ENCODE data around the gene HDAC10.

The HDAC10 gene

DNA sequence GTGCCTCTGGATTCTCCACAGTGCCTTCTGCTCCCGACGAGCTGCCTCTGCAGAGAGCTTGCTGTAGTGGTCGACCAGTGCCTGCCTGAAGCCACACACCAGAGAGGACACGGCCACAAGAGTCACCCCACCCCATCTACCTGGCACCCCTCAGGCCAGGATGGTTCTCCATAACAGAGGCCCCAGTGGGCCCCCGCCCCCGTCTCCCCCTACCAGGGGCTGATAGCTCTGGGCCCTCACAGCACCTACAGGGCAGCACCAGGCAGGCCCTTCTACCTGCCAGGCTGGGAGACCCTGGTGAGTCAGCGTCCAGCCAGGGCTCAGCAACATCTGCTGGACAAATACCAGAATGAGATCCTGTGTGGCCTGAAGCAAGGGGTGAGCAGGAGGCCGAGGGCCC lies 28.6 kb downstream of the HDAC10 start:
- Histone ChIP-seq H3K4me1 (ENCODE audit: control insufficient read depth in 1 of 2, insufficient read depth in 2 of 2, low read length in 2 of 2) (peaks cover 0 to 9% of the 10 kb centered on the region in 2 donors), H3K9me3 (ENCODE audit: control insufficient read depth in 1 of 2, low read length in 2 of 2) (no peaks in the 10 kb centered on the region), H3K36me3 (ENCODE audit: control insufficient read depth in 1 of 2, insufficient read depth in 2 of 2, low read length in 2 of 2) (peaks cover 36 to 85% of the 10 kb centered on the region in 2 donors), H3K4me3 (ENCODE audit: low read depth in 1 of 2, low read length in 2 of 2) (no peak overlapping the region), H3K27me3 (ENCODE audit: low read depth, low read length) (no peaks in the 10 kb centered on the region), H3K27ac (ENCODE audit: low read length) (no peak overlapping the region)

- no peaks in the 10 kb centered on the region for H3K27me3 ChIP-seq (ENCODE audit: low read depth, low read length)
- no peaks in the 10 kb centered on the region for H3K9me3 ChIP-seq (ENCODE audit: control insufficient read depth in 1 of 2, low read length in 2 of 2)
- H3K4me1 ChIP-seq (ENCODE audit: control insufficient read depth in 1 of 2, insufficient read depth in 2 of 2, low read length in 2 of 2) = peaks cover 0 to 9% of the 10 kb centered on the region in 2 donors
- H3K27ac ChIP-seq (ENCODE audit: low read length) = no peak overlapping the region
- H3K4me3 ChIP-seq (ENCODE audit: low read depth in 1 of 2, low read length in 2 of 2) = no peak overlapping the region
- H3K36me3 ChIP-seq (ENCODE audit: control insufficient read depth in 1 of 2, insufficient read depth in 2 of 2, low read length in 2 of 2) = peaks cover 38 to 86% of the 10 kb centered on the region in 2 donors
Observed at GRCh38 chr22:50221410-50222300, 29.4 kb downstream of the HDAC10 start.

DNA sequence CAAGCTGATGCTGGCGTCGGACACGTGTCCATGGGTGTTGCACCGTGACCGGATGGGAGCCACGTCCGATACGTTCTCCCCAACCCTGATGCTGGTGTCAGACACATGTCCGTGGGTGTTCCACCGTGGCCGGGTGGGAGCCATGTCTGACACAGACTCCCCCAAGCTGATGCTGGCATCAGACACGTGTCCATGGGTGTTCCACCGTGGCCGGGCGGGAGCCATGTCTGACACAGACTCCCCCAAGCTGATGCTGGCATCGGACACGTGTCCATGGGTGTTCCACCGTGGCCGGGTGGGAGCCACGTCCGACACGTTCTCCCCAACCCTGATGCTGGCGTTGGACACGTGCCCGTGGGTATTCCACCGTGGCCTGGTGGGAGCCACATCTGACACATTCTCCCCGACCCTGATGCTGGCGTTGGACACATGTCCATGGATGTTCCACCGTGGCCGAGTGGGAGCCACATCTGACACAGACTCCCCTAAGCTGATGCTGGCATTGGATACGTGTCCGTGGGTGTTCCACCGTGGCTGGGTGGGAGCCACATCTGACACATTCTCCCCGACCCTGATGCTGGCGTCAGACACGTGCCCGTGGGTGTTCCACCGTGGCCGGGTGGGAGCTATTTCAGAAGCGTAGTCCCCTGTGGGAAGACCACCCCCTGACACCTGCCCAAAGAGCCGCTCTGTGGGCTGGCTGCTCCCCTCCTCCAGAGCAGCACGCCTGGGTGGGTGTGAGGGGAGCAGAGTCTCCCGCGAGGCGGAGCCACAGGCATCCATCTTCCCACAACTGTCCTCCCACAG lies 30.3 kb downstream of the HDAC10 start:
- Histone ChIP-seq H3K27me3 (ENCODE audit: low read depth, low read length) (no peaks in the 10 kb centered on the region), H3K9me3 (ENCODE audit: control insufficient read depth in 1 of 2, low read length in 2 of 2) (no peaks in the 10 kb centered on the region), H3K36me3 (ENCODE audit: control insufficient read depth in 1 of 2, insufficient read depth in 2 of 2, low read length in 2 of 2) (peaks cover 34 to 88% of the 10 kb centered on the region in 2 donors), H3K27ac (ENCODE audit: low read length) (no peak overlapping the region), H3K4me1 (ENCODE audit: control insufficient read depth in 1 of 2, insufficient read depth in 2 of 2, low read length in 2 of 2) (peaks cover 0 to 9% of the 10 kb centered on the region in 2 donors), H3K4me3 (ENCODE audit: low read depth in 1 of 2, low read length in 2 of 2) (no peak overlapping the region)

GRCh38 chr22:50219800-50220602 lies 31.1 kb downstream of the HDAC10 start:
- no peak overlapping the region for H3K27ac ChIP-seq (ENCODE audit: low read length)
- no peaks in the 10 kb centered on the region for H3K9me3 ChIP-seq (ENCODE audit: control insufficient read depth in 1 of 2, low read length in 2 of 2)
- H3K27me3 ChIP-seq (ENCODE audit: low read depth, low read length) = no peaks in the 10 kb centered on the region
- peaks cover 0 to 9% of the 10 kb centered on the region in 2 donors for H3K4me1 ChIP-seq (ENCODE audit: control insufficient read depth in 1 of 2, insufficient read depth in 2 of 2, low read length in 2 of 2)
- peaks cover 34 to 86% of the 10 kb centered on the region in 2 donors for H3K36me3 ChIP-seq (ENCODE audit: control insufficient read depth in 1 of 2, insufficient read depth in 2 of 2, low read length in 2 of 2)
- no peak overlapping the region for H3K4me3 ChIP-seq (ENCODE audit: low read depth in 1 of 2, low read length in 2 of 2)

DNA sequence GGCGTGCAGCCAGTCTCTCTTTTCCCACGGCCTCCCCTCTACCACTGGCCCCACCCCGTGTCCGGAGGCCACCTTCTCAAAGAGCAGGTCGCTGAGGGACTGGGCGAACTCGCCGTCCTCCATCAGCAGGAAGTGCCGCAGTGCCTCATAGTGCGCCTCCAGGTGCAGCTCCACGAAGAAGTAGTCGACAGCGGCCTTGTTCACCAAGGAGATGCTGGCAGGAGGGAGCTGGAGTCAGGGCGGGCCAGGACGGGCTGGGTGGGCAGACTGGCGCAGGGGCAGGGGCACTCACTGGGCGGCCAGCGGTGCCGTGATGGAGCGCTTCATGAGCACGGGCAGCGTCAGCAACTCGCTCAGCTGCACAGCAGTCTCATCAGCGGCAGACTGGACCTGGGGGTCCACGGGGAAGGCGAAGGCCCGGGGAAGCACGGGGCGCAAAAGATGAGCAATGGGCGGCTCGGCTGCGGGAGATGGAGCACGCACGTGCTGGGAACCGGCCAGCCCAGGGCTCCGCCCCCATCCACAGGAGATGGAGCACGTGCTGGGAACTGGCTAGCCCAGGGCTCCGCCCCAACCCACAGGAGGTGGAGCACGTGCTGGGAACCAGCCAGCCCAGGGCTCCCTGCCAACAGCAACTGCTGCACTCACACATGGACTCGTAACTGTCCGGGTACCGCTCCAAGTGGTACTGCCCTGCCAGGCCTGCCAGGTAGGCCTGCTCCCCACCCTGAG lies 31.9 kb downstream of the HDAC10 start:
- Histone ChIP-seq H3K4me3 (ENCODE audit: low read depth in 1 of 2, low read length in 2 of 2) (no peak overlapping the region), H3K27me3 (ENCODE audit: low read depth, low read length) (no peaks in the 10 kb centered on the region), H3K36me3 (ENCODE audit: control insufficient read depth in 1 of 2, insufficient read depth in 2 of 2, low read length in 2 of 2) (peaks cover 34 to 87% of the 10 kb centered on the region in 2 donors), H3K4me1 (ENCODE audit: control insufficient read depth in 1 of 2, insufficient read depth in 2 of 2, low read length in 2 of 2) (peaks cover 0 to 9% of the 10 kb centered on the region in 2 donors), H3K9me3 (ENCODE audit: control insufficient read depth in 1 of 2, low read length in 2 of 2) (no peaks in the 10 kb centered on the region), H3K27ac (ENCODE audit: low read length) (no peak overlapping the region)

DNA sequence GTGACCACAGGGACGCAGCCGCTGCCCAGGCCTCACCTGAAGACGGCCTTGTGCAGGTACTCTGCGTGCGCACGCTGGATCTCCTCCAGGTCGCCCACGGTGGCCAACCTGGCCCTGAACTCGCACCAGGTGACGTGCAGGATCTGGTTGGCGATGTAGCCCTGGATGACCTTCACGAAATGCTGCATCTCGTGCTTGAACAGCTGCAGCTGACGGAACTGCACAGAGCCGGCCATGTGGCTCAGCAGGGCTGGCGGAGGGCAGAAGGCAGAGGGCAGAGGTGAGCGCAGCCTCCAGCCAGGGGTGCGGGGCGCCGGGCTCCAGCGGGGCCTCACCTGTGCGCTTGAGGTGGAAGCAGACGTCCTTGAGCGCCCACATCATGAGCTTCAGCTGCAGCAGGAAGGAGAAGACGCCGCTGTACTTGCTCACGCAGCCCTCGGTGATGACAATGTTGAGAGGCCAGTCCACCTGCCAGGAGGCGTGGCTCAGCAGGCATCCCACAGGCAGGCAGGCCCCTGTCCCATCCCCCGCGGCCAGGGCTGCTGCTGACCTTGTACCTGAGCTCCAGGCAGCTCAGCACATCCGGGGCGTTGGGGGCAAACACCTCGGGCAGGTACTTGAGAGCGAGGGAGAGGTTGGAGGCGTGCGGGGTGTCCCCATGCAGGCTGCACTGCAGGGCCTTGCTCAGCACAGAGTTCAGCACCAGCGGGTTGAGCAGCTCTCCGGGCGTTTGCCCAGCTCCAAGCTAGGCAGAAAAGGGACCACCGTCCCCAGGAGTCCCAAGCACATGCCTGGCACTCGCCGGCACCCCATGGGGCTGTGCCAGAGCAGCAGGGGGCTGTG lies 32.7 kb downstream of the HDAC10 start:
- no peaks in the 10 kb centered on the region for H3K9me3 ChIP-seq (ENCODE audit: control insufficient read depth in 1 of 2, low read length in 2 of 2)
- H3K4me3 ChIP-seq (ENCODE audit: low read depth in 1 of 2, low read length in 2 of 2) = no peak overlapping the region
- H3K36me3 ChIP-seq (ENCODE audit: control insufficient read depth in 1 of 2, insufficient read depth in 2 of 2, low read length in 2 of 2) = peaks cover 34 to 81% of the 10 kb centered on the region in 2 donors
- H3K4me1 ChIP-seq (ENCODE audit: control insufficient read depth in 1 of 2, insufficient read depth in 2 of 2, low read length in 2 of 2) = peaks cover 0 to 9% of the 10 kb centered on the region in 2 donors
- no peak overlapping the region for H3K27ac ChIP-seq (ENCODE audit: low read length)
- no peaks in the 10 kb centered on the region for H3K27me3 ChIP-seq (ENCODE audit: low read depth, low read length)

DNA sequence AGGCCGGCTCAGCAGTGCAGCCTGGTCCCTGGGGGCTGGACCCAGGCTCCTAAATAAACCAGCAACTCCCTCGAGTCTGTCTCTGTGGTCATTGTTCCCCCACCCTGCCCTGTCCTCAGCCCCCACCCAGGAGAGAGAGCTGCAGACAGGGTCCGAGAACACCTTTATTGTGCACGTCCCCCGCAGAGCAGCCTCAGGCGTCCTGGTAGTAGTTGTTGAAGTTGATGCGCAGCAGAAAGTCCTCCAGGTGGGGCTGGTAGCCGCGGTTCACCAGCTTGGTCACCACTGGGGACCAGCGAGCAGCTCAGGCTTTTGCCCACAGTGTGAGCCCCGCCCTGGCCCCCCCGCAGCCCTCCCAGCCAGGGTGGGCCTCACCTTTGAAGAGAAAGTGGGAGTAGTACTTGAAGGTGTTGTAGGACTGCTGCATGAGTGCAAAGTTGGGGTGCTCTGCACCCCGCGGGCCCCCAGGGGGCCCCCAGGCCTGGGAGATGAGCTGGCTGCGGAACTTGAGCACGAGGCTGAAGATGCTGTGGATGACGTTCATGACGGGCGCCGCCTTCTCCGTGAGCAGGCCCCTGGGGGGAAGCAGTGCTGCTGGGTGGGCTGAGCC lies 33.4 kb downstream of the HDAC10 start:
- H3K9me3 ChIP-seq (ENCODE audit: control insufficient read depth in 1 of 2, low read length in 2 of 2) = no peaks in the 10 kb centered on the region
- H3K36me3 ChIP-seq (ENCODE audit: control insufficient read depth in 1 of 2, insufficient read depth in 2 of 2, low read length in 2 of 2) = peaks cover 35 to 81% of the 10 kb centered on the region in 2 donors
- H3K4me1 ChIP-seq (ENCODE audit: control insufficient read depth in 1 of 2, insufficient read depth in 2 of 2, low read length in 2 of 2) = peaks cover 0 to 9% of the 10 kb centered on the region in 2 donors
- H3K27ac ChIP-seq (ENCODE audit: low read length) = no peak overlapping the region
- no peaks in the 10 kb centered on the region for H3K27me3 ChIP-seq (ENCODE audit: low read depth, low read length)
- H3K4me3 ChIP-seq (ENCODE audit: low read depth in 1 of 2, low read length in 2 of 2) = no peak overlapping the region

DNA sequence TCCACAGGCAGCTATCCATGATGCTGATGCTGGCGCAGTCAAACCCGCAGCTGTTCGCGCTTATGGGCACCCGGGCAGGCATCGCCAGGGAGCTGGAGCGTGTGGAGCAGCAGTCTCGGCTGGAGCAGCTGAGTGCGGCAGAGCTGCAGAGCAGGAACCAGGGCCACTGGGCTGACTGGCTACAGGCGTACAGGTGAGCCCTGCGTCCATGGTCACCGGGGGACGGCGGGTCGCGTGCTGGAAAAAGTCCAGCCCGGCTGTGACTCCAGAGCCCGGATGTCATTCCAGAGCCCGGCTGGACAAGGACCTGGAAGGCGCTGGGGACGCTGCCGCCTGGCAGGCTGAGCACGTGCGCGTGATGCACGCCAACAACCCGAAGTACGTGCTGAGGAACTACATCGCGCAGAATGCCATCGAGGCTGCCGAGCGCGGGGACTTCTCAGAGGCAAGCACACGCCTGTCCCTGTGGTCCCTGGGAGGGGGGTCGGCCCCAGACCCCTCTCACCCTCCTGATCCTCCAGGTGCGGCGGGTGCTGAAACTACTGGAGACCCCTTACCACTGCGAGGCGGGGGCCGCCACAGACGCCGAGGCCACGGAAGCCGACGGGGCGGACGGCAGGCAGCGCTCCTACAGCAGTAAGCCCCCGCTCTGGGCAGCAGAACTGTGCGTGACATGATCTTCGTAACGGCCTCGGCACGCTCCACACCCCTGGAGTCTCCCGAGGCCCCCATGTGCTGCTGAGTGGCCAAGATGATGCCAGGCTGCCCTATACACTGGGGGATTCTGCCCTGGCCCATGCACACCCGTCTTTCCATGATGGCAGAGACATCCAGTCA lies 34.2 kb downstream of the HDAC10 start:
- Histone ChIP-seq H3K9me3 (ENCODE audit: control insufficient read depth in 1 of 2, low read length in 2 of 2) (no peaks in the 10 kb centered on the region), H3K27me3 (ENCODE audit: low read depth, low read length) (no peaks in the 10 kb centered on the region), H3K27ac (ENCODE audit: low read length) (no peak overlapping the region), H3K36me3 (ENCODE audit: control insufficient read depth in 1 of 2, insufficient read depth in 2 of 2, low read length in 2 of 2) (peaks cover 33 to 81% of the 10 kb centered on the region in 2 donors), H3K4me1 (ENCODE audit: control insufficient read depth in 1 of 2, insufficient read depth in 2 of 2, low read length in 2 of 2) (peaks cover 0 to 9% of the 10 kb centered on the region in 2 donors), H3K4me3 (ENCODE audit: low read depth in 1 of 2, low read length in 2 of 2) (no peak overlapping the region)

GRCh38 chr22:50216055-50216683 lies 34.9 kb downstream of the HDAC10 start:
- H3K4me3 ChIP-seq (ENCODE audit: low read depth in 1 of 2, low read length in 2 of 2) = no peak overlapping the region
- no peaks in the 10 kb centered on the region for H3K9me3 ChIP-seq (ENCODE audit: control insufficient read depth in 1 of 2, low read length in 2 of 2)
- peaks cover 0 to 9% of the 10 kb centered on the region in 2 donors for H3K4me1 ChIP-seq (ENCODE audit: control insufficient read depth in 1 of 2, insufficient read depth in 2 of 2, low read length in 2 of 2)
- no peaks in the 10 kb centered on the region for H3K27me3 ChIP-seq (ENCODE audit: low read depth, low read length)
- H3K36me3 ChIP-seq (ENCODE audit: control insufficient read depth in 1 of 2, insufficient read depth in 2 of 2, low read length in 2 of 2) = peaks cover 34 to 78% of the 10 kb centered on the region in 2 donors
- no peak overlapping the region for H3K27ac ChIP-seq (ENCODE audit: low read length)

Measured in muscle layer of duodenum (tissue), 2 donors.